Activated T-cell treated with anti-CD3 and anti-CD28 coated beads, Interleukin-2, amount 50 U/mL, for 4 hours (primary cell): Measurements from ENCODE around the gene PTPRN. TPM values are rescaled to one million over a fixed set of nuclear protein-coding genes. Genes with fewer than 3 reads are reported as not detected.

Experiments
- ATAC-seq, 2 donors: fragments of 200-7000 bp; cut with Tn5 transposase; one replicate each; pipeline ENCODE4 v1.10.0; 2021
- DNase-seq: peaks from one replicate; pipeline ENCODE4 v3.0.0-alpha.2; 2020
- H3K27me3 Mint-ChIP-seq: one replicate; pipeline ENCODE4 v1.8.0; 2021; ENCODE audit warnings: low read depth, mixed read lengths
- H3K36me3 Mint-ChIP-seq: one replicate; pipeline ENCODE4 v1.8.0; 2022; ENCODE audit warnings: mixed read lengths; ENCODE audit not compliant: insufficient read depth
- H3K4me1 Mint-ChIP-seq: one replicate; pipeline ENCODE4 v1.8.0; 2021; ENCODE audit warnings: low read depth, mixed read lengths
- H3K4me3 Mint-ChIP-seq: one replicate; pipeline ENCODE4 v1.8.0; 2021; ENCODE audit warnings: mild to moderate bottlenecking, moderate library complexity, mixed read lengths
- H3K9me3 Mint-ChIP-seq: one replicate; pipeline ENCODE4 v1.8.0; 2021; ENCODE audit warnings: mixed read lengths
- total RNA-seq, 3 donors: library from RNA; stranded (reverse); gene quantifications; one replicate each; pipeline ENCODE4 v1.2.1, GENCODE V29; 2021

PTPRN gene
- total RNA-seq, 3 donors from 2014 or later: 0.19 TPM; not detected in 2

- DNase-seq (no peak), ATAC-seq (no peak)
- H3K9me3 Mint-ChIP-seq: no peaks in the 10 kb centered on the region
- peaks cover 19% of the 10 kb centered on the region for H3K36me3 Mint-ChIP-seq
- no peaks in the 10 kb centered on the region for H3K27me3 Mint-ChIP-seq
- H3K4me3 Mint-ChIP-seq: no peak overlapping the region
- peaks cover 8% of the 10 kb centered on the region for H3K4me1 Mint-ChIP-seq
These were observed 22.6 kb downstream of the PTPRN start for GRCh38 chr2:219286436-219287115.

- H3K36me3 Mint-ChIP-seq: peaks cover 24% of the 10 kb centered on the region
These were observed 23.2 kb downstream of the PTPRN start for GRCh38 chr2:219285894-219286425.

GRCh38 chr2:219285373-219285735 lies 23.8 kb downstream of the PTPRN start:
- DNase-seq (no peak), ATAC-seq (no peak)
- H3K27me3 Mint-ChIP-seq: no peaks in the 10 kb centered on the region
- H3K9me3 Mint-ChIP-seq: no peaks in the 10 kb centered on the region
- peaks cover 18% of the 10 kb centered on the region for H3K4me1 Mint-ChIP-seq
- H3K36me3 Mint-ChIP-seq: peaks cover 25% of the 10 kb centered on the region
- no peak overlapping the region for H3K4me3 Mint-ChIP-seq

More at GRCh38 chr2:219285894-219286425, 23.2 kb downstream of the PTPRN start:
- DNase-seq (no peak), ATAC-seq (no peak)
- H3K4me3 Mint-ChIP-seq: no peak overlapping the region
- peaks cover 14% of the 10 kb centered on the region for H3K4me1 Mint-ChIP-seq
- no peaks in the 10 kb centered on the region for H3K27me3 Mint-ChIP-seq
- no peaks in the 10 kb centered on the region for H3K9me3 Mint-ChIP-seq

- DNase-seq (no peak), ATAC-seq (no peak)
- H3K4me1 Mint-ChIP-seq: peaks cover 25% of the 10 kb centered on the region
- no peak overlapping the region for H3K4me3 Mint-ChIP-seq
- peaks cover 25% of the 10 kb centered on the region for H3K36me3 Mint-ChIP-seq
- H3K27me3 Mint-ChIP-seq: no peaks in the 10 kb centered on the region
- H3K9me3 Mint-ChIP-seq: no peaks in the 10 kb centered on the region
These were observed 24.5 kb downstream of the PTPRN start for GRCh38 chr2:219284501-219285372.

GRCh38 chr2:219282943-219283581 lies 26.1 kb downstream of the PTPRN start:
- no peak for DNase-seq
- Mint-ChIP-seq H3K27me3 (no peaks in the 10 kb centered on the region), H3K4me1 (peaks cover 37% of the 10 kb centered on the region), H3K36me3 (peaks cover 25% of the 10 kb centered on the region), H3K4me3 (no peak overlapping the region), H3K9me3 (no peaks in the 10 kb centered on the region)
- ATAC-seq: no peak

GRCh38 chr2:219282375-219282774 lies 26.8 kb downstream of the PTPRN start:
- Mint-ChIP-seq H3K36me3 (peaks cover 25% of the 10 kb centered on the region), H3K4me1 (peaks cover 44% of the 10 kb centered on the region), H3K4me3 (no peak overlapping the region), H3K27me3 (no peaks in the 10 kb centered on the region), H3K9me3 (no peaks in the 10 kb centered on the region)
- DNase-seq (no peak), ATAC-seq (no peak)

- peaks cover 47% of the 10 kb centered on the region for H3K4me1 Mint-ChIP-seq
- no peak for ATAC-seq
- H3K27me3 Mint-ChIP-seq: no peaks in the 10 kb centered on the region
- H3K9me3 Mint-ChIP-seq: no peaks in the 10 kb centered on the region
- H3K4me3 Mint-ChIP-seq: no peak overlapping the region
- peaks cover 25% of the 10 kb centered on the region for H3K36me3 Mint-ChIP-seq
- DNase-seq: no peak
These were observed 27.6 kb downstream of the PTPRN start for GRCh38 chr2:219281588-219281987.

GRCh38 chr2:219280651-219281050 lies 28.6 kb downstream of the PTPRN start:
- no peak for DNase-seq
- H3K9me3 Mint-ChIP-seq: no peaks in the 10 kb centered on the region
- H3K36me3 Mint-ChIP-seq: peaks cover 23% of the 10 kb centered on the region
- H3K27me3 Mint-ChIP-seq: no peaks in the 10 kb centered on the region
- no peak for ATAC-seq
- H3K4me1 Mint-ChIP-seq: peaks cover 43% of the 10 kb centered on the region
- peak overlapping the region; percentile 93 for H3K4me3 Mint-ChIP-seq

- ATAC-seq (no peak), DNase-seq (no peak)
- H3K9me3 Mint-ChIP-seq: no peaks in the 10 kb centered on the region
- peak overlapping the region; percentile 93 for H3K4me3 Mint-ChIP-seq
- peaks cover 41% of the 10 kb centered on the region for H3K4me1 Mint-ChIP-seq
- H3K36me3 Mint-ChIP-seq: peaks cover 21% of the 10 kb centered on the region
- H3K27me3 Mint-ChIP-seq: no peaks in the 10 kb centered on the region
These were observed 29.2 kb downstream of the PTPRN start for GRCh38 chr2:219279916-219280516.

- H3K4me1 Mint-ChIP-seq: peaks cover 41% of the 10 kb centered on the region
- ATAC-seq (peak; percentile 89 to 90), DNase-seq (peak; percentile 99)
These were observed 29.9 kb downstream of the PTPRN start, which contains the start of gene DNAJB2 for GRCh38 chr2:219279151-219279915. Gene DNAJB2, plus strand, starts transcription at chr2:219279366. Its CDS starts 468 bp downstream, at chr2:219279834.

GRCh38 chr2:219278655-219279150 lies 30.5 kb downstream of the PTPRN start:
- Mint-ChIP-seq H3K36me3 (peaks cover 19% of the 10 kb centered on the region), H3K4me3 (peak overlapping the region; percentile 93), H3K9me3 (no peaks in the 10 kb centered on the region), H3K4me1 (peaks cover 41% of the 10 kb centered on the region), H3K27me3 (no peaks in the 10 kb centered on the region)
- no peak for DNase-seq
- ATAC-seq: no peak

More at GRCh38 chr2:219279151-219279915, 29.9 kb downstream of the PTPRN start, which contains the start of gene DNAJB2:
- H3K36me3 Mint-ChIP-seq: peaks cover 21% of the 10 kb centered on the region
- H3K27me3 Mint-ChIP-seq: no peaks in the 10 kb centered on the region
- no peaks in the 10 kb centered on the region for H3K9me3 Mint-ChIP-seq
- peak within 1 kb of the TSS; percentile 93 for H3K4me3 Mint-ChIP-seq

GRCh38 chr2:219277703-219278654 lies 31.2 kb downstream of the PTPRN start:
- no peak for ATAC-seq
- Mint-ChIP-seq H3K9me3 (no peaks in the 10 kb centered on the region), H3K4me1 (peaks cover 41% of the 10 kb centered on the region), H3K27me3 (no peaks in the 10 kb centered on the region), H3K4me3 (peak overlapping the region; percentile 93), H3K36me3 (peaks cover 13% of the 10 kb centered on the region)
- DNase-seq: peak; percentile 70
